Fibroblast of peridontal ligament (primary cell): ENCODE data around the gene RASA3.
"Not testable (repeated sequence)": the region's sequence is repeated elsewhere in the genome, so short reads cannot be mapped to it uniquely, and the experiment has no call there.

ENCODE experiments used
- DNase-seq: peaks from one replicate; pipeline ENCODE4 v3.0.0-alpha.2; 2010; ENCODE audit errors: extremely low read depth

The RASA3 gene

GRCh38 chr13:114132419-114133121 is at the start of gene RASA3:
Gene RASA3, minus strand, starts transcription at chr13:114132623. Its CDS starts 134 bp downstream, at chr13:114132489.
- peak; percentile 64 for DNase-seq

- DNase-seq: no peak
Observed at GRCh38 chr13:114179087-114179658, 46.8 kb upstream of the RASA3 start, which contains the start of gene CFAP97D2. Gene CFAP97D2, plus strand, starts transcription at chr13:114179257. Its CDS starts 74 bp downstream, at chr13:114179331.

GRCh38 chr13:114177245-114178010 is 45.0 kb upstream of the RASA3 start:
- no peak for DNase-seq

- not testable (repeated sequence) for DNase-seq
Observed at GRCh38 chr13:114176359-114176902, 44.0 kb upstream of the RASA3 start.

- DNase-seq: no peak
Observed at GRCh38 chr13:114174529-114174961, 42.1 kb upstream of the RASA3 start.

GRCh38 chr13:114173745-114174144 is 41.3 kb upstream of the RASA3 start:
- DNase-seq: peak; percentile 8

GRCh38 chr13:114173272-114173671 is 40.8 kb upstream of the RASA3 start:
- DNase-seq: no peak

- no peak for DNase-seq
Observed at GRCh38 chr13:114167885-114168284, 35.5 kb upstream of the RASA3 start.

GRCh38 chr13:114167426-114167825 is 35.0 kb upstream of the RASA3 start:
- DNase-seq: no peak

GRCh38 chr13:114166381-114167131 is 34.1 kb upstream of the RASA3 start:
- no peak for DNase-seq

GRCh38 chr13:114164681-114165429 is 32.4 kb upstream of the RASA3 start:
- DNase-seq: no peak

GRCh38 chr13:114164053-114164452 is 31.6 kb upstream of the RASA3 start:
- DNase-seq: no peak

- DNase-seq: no peak
Observed at GRCh38 chr13:114162533-114162922, 30.1 kb upstream of the RASA3 start.

GRCh38 chr13:114161644-114162532 is 29.5 kb upstream of the RASA3 start:
- DNase-seq: peak; percentile 16

- DNase-seq: no peak
Observed at GRCh38 chr13:114161028-114161556, 28.7 kb upstream of the RASA3 start.

- DNase-seq: not testable (repeated sequence)
Observed at GRCh38 chr13:114158869-114159666, 26.6 kb upstream of the RASA3 start.

- no peak for DNase-seq
Observed at GRCh38 chr13:114157869-114158495, 25.6 kb upstream of the RASA3 start.
